HG03469 (cell line): Measurements from ENCODE around the gene SLC1A2.

ENCODE experiments used
- ATAC-seq: cut with Tn5 transposase; IDR thresholded peaks from one replicate; pipeline ENCODE4 v1.9.1; 2021; ENCODE audit warnings: mild to moderate bottlenecking, moderate library complexity, moderate number of reproducible peaks; ENCODE audit not compliant: unreplicated experiment

Gene SLC1A2

DNA sequence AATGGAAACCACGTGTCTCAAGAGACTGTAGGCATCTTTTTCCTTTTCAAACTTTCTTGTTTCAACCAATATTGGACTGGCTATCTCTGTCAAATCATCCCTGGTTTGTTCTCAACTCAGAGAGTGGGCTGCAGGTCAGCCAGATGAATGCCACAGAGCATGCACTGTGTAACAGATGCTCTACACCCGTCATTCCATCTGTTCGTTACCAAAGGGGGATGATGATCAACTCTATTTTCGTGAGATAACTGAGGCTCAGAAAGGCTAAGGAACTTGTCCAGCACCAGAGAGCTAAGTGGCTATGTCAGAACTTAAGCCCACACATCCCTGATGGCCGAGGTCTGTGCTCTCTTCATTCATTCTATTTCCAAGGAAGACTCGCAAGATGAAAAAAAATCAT lies 42.1 kb downstream of the SLC1A2 start:
- no peak for ATAC-seq

- ATAC-seq, result no peak
Observed at GRCh38 chr11:35376613-35377012, 42.7 kb downstream of the SLC1A2 start.

DNA sequence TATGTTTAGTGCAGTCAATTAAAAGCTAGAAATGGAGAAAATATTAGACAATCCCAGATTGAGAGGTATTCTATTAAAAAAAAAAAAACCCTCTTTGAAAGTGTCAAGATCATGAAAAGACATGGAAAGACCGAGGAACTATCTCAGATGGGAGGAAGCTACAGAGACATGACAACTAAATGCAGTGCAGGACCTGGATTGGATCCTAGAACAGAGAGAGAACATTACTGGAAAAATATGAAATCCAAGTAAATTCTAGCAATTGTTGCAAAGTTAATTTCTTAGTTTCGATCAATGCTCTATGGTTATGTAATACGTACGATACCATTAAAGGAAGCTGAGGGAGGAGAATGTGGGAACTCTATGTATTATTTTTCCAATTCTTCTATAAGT lies 43.2 kb downstream of the SLC1A2 start:
- no peak for ATAC-seq

DNA sequence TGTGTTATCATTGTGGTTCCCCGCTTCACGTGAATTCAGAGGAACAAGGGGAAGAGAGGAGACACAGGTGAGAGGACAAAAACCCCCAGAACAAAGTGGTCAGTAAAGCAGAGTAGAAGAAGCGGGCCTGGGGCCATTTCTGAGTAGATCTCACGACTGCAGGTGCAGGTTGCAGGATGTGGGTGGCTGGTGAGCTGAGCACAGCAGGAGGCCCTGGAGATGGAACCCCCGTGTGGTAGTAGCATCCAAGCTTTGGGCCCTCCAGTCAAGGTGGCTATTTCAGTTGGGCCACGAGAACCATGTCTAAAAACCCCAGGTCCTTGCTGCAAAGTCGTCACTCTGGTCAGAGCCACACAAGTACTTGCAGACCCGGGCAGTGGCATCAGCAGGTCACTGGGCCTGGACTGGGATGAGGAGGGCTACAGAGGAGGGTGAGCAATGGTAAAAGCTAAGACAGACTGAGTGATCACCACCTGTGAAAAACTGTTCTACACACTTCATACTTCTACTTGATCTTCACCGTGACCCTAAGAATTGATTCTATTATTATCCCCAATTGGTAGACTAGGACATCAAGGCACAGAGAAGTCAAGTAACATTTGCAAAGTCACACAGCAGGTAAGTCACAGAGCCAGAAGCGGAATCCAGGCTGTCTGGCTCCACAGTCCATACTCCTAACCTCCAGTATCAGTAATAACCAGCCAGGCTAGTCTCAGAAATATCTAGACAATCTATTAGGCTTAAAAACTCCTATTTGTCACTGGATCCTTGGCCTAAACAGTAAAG lies 43.8 kb downstream of the SLC1A2 start:
- no peak for ATAC-seq

GRCh38 chr11:35373284-35373933 lies 45.9 kb downstream of the SLC1A2 start:
- no peak for ATAC-seq

DNA sequence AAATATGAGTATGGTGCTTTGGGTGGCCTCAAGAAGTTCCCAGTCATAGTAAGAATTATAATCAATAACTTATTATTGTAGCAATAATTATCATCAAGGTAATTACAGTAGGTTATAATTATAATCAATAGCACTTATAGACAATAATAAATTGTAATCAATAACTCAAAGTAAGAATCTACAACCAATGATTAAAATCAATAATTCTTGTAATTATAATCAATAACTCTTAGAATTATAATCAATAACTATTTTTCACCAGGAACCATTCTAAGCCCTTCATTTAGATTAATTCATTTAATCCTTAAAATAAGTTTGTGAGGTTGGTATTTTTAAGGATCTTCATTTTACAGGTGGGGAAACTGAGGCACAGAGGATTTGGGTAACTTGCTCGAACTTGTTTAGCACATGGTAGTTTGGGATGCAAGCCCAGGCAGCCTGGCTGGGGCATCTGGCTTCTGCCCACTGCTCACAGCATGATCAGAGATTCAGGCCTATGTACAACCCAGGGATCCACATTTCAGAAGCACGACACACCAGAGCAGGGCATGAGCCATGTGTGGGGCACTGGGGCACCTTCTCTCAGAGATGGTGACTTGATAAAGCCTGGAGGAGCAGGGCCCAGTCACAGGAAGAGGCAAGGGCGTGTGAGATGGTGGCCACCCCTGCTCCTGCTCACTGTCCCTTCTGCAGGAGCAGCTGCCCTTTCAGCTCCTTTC lies 46.6 kb downstream of the SLC1A2 start:
- no peak for ATAC-seq

GRCh38 chr11:35367491-35367890 lies 51.9 kb downstream of the SLC1A2 start:
- no peak for ATAC-seq

- no peak for ATAC-seq
Observed at GRCh38 chr11:35366798-35367197, 52.6 kb downstream of the SLC1A2 start.

DNA sequence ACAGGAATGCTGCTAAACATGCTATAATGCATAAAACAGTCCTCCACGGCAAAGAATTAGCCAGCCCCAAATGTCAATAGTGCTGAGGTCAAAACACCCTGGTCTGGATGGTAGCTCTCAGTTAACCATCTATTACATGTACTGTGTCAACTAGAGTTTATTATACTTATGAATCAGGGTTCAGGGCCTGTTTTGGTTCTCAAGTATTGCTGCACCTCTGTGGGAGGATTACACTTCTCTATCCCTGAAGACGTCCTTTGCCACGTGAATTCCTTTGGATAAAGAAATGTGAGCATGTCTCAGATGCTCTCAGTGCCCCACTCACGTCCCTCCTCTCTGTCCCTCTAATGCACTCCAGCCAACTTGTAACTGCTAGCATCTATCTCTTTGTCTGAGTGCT lies 53.4 kb downstream of the SLC1A2 start:
- ATAC-seq, result no peak

GRCh38 chr11:35365395-35365794 lies 54.0 kb downstream of the SLC1A2 start:
- no peak for ATAC-seq

DNA sequence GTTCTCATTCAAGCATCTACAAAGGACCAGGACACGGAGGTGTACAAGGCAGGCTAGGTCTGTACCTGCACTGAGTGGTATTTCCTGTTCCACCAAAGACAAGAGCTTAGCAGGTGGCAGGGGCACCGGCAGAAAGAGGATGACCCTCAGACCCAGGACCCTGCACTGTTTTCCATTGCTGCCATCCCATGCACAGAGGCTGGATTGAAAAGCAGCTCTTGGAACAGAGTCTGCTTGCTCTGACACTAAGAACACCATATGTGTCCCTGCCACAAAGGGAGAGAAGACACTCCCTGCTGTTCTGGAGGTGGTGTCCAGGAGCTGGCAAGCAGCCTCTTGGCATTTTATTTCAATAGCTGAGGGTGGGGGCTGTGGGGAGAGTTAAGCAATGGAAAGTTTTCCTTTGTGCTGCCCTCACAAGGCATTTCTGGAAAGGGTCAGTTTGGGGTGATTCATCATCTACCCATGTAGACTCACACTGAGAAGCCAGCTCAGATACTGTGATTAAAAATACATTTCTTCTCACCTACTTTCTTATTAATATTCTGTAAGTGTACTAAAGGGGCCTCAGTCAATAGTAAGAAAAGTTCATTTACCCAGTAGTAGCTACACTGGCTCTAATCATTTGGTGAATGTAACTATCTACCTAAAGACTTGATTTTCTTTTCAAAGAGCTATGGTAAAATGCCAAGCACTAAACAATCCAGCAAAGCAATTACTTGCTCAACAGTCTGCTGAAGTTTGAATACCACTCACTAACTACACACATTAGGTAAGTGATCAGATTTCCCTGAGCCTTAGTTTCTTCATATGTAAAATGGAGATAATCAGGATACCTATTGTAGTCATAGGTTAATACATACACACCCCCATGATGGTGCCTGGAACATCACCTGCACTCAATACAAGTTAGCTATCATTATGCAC lies 55.2 kb downstream of the SLC1A2 start:
- no peak for ATAC-seq

- no peak for ATAC-seq
Observed at GRCh38 chr11:35363246-35363801, 56.0 kb downstream of the SLC1A2 start.

DNA sequence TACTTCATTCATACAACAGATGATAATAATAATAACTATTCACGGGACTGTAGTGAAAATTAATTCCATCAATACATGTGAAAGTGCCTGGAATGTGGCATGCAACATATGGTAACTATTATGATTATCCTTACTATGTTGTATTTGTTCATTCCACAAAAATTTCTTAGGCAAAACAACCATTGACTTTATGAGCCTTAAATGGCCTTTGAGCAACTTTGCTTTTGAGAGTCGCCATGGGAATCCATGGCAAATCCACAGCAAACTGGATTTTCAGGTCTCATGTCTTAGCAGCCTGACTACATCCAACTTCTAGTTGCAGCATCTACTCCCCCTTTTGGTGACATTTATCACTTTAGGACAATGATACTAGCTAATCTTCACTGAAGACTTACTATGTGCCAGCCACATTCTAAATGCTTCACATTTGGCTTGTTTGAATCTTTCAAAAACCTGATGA lies 56.8 kb downstream of the SLC1A2 start:
- no peak for ATAC-seq

DNA sequence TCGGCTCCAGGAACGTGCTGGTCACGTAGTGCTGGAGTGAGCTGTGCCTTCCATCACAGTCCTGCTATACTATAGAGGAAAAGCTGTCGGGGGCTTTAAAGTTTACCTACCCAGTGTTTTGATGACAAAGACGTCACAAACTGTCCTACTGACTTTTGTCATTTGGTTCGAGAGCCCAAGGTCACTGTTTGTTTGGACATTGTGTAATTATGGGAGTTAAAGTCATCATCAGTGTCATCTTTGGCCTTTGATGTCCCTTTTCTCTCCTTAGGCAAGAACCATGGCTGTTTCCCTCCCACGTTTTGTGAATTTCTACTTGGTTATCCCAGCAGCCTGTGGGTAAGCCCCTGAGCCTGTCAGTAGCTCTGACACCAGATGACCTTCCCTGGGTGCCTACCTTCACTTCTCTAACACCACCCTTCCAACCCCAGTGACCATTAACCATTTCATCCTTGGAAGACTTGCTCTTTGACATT lies 59.3 kb downstream of the SLC1A2 start:
- no peak for ATAC-seq

DNA sequence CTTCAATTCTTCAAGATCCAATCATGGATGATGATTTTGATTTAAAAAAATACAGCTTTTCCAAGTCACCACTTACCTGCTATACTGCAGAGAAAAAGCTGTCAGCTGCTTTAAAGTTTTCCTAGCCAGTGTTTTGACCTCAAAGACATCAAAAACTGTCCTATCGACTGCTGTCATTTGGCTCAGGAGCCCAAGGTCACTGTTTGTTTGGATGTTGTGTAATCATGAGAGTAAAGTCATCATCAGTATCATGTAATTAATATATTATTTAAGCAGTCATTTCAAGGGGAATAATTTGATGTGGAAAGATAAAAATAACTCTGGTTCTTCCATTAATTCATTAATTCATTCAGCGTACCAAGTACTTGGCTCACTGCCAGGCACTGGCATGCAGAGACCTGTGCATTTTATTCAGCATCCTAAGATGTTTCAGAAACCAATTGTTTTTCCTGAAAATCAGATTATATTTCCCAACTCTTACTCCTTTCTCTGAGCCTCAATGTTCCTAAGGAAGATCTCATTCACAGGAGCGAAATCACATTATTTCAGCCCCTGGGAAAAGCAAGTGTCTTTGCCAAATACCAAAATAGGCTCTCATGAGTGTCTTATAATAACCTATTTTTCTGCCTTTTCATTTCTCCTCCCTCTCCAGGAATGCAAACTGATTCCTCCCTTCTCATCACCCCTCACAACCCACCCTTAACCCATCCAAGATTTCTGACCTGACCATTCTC lies 59.9 kb downstream of the SLC1A2 start:
- ATAC-seq, result no peak

- no peak for ATAC-seq
Observed at GRCh38 chr11:35358391-35358790, 61.0 kb downstream of the SLC1A2 start.

- no peak for ATAC-seq
Observed at GRCh38 chr11:35357923-35358322, 61.4 kb downstream of the SLC1A2 start.

- ATAC-seq, result no peak
Observed at GRCh38 chr11:35355102-35355749, 64.1 kb downstream of the SLC1A2 start.

GRCh38 chr11:35354644-35355043 lies 64.7 kb downstream of the SLC1A2 start:
- ATAC-seq, result no peak
